Cardiac muscle cell (in vitro differentiated cells and primary cell): ENCODE data around the gene PPARA. TPM values are rescaled to one million over a fixed set of nuclear protein-coding genes. Genes with fewer than 3 reads are reported as not detected.

ENCODE experiments used
- DNase-seq, 2 donors: peaks; one replicate each; pipeline versions ENCODE4 v3.0.0 to v3.0.0-alpha.2; 2010 to 2017; ENCODE audit warnings: low read depth in 1 of 2, low spot score in 1 of 2
- H3K27ac ChIP-seq: fragments of 200-600 bp; sonication (generic); 2 replicates; pipeline ENCODE4 v1.5.1; 2016
- H3K27me3 ChIP-seq: fragments of 200-600 bp; sonication (generic); 2 replicates; pipeline ENCODE4 v1.6.0; 2016; ENCODE audit warnings: control low read depth
- H3K36me3 ChIP-seq: fragments of 200-600 bp; sonication (generic); 2 replicates; pipeline ENCODE4 v1.5.1; 2016; ENCODE audit warnings: control low read depth
- H3K4me1 ChIP-seq: fragments of 200-600 bp; sonication (generic); 2 replicates; pipeline ENCODE4 v1.8.1; 2017; ENCODE audit warnings: low read depth, mild to moderate bottlenecking, mixed run types
- H3K4me3 ChIP-seq: fragments of 200-600 bp; sonication (generic); 2 replicates; pipeline ENCODE4 v1.5.1; 2016; ENCODE audit warnings: mild to moderate bottlenecking
- H3K9me3 ChIP-seq: fragments of 200-600 bp; sonication (generic); 2 replicates; pipeline ENCODE4 v1.5.1; 2017; ENCODE audit warnings: low read depth, mild to moderate bottlenecking, control low read depth
- CTCF ChIP-seq: IDR thresholded peaks from 2 replicates; pipeline ENCODE4 v1.5.1; 2012; ENCODE audit warnings: low read depth, mild to moderate bottlenecking, low read length
- polyA plus RNA-seq: library from polyadenylated mRNA; unstranded; fragments of >200 nt; fragmentation: Nextera tagmentation; extraction: Ambion mirVana; gene quantifications from 2 replicates; pipeline ENCODE4 v1.2.1, GENCODE V29; 2016
- total RNA-seq: library from RNA; depleted of rRNA; stranded (reverse); fragments of >200 nt; gene quantifications from 2 replicates; pipeline ENCODE4 v1.2.3, GENCODE V29; 2016

The PPARA gene
- total and polyA plus RNA-seq, 2 experiments from 2014 or later = 11.8 to 25.1 TPM

GRCh38 chr22:46142548-46143490 is 7.5 kb upstream of the PPARA start:
- TF ChIP-seq CTCF = no peak

GRCh38 chr22:46143491-46144147 is 6.7 kb upstream of the PPARA start:
- no peak for DNase-seq
- no peak for TF ChIP-seq CTCF
- H3K27ac ChIP-seq = no peak overlapping the region
- H3K4me1 ChIP-seq = peaks cover 15% of the 10 kb centered on the region
- H3K9me3 ChIP-seq = no peaks in the 10 kb centered on the region
- H3K27me3 ChIP-seq = peaks cover under 1% of the 10 kb centered on the region
- no peak overlapping the region for H3K4me3 ChIP-seq
- H3K36me3 ChIP-seq = no peaks in the 10 kb centered on the region

More at GRCh38 chr22:46142548-46143490, 7.5 kb upstream of the PPARA start:
- no peak overlapping the region for H3K27ac ChIP-seq
- H3K36me3 ChIP-seq = no peaks in the 10 kb centered on the region
- H3K9me3 ChIP-seq = no peaks in the 10 kb centered on the region
- DNase-seq = no peak
- H3K4me1 ChIP-seq = peaks cover 15% of the 10 kb centered on the region
- no peaks in the 10 kb centered on the region for H3K27me3 ChIP-seq
- no peak overlapping the region for H3K4me3 ChIP-seq

DNA sequence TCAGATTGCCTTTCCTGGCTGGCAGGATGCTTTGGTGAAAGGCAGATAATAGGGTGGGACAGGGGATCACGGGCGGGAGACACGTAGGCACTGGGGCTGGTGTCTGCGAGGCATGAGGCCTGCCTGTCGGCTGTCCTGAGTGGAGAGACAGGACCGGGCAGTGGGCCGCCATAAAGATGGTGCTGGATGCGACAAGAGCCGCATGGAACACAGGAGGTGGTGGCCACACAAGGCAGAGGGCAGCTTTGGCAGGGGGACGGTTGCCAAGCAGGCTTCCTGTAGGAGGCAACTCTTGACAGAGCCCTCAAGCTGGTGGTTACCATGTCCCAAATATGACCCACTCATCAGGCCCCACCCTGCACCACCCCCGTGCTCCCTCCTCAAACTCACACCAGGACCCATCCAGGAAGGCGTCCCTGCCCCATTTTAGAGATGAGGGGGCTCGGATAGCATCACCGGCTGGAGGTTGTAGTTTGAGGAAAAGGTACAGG is 4.9 kb upstream of the PPARA start:
- no peak overlapping the region for H3K27ac ChIP-seq
- H3K4me3 ChIP-seq = no peak overlapping the region
- no peak for TF ChIP-seq CTCF
- H3K36me3 ChIP-seq = no peaks in the 10 kb centered on the region
- H3K4me1 ChIP-seq = peaks cover 2% of the 10 kb centered on the region
- H3K9me3 ChIP-seq = no peaks in the 10 kb centered on the region
- no peak for DNase-seq
- H3K27me3 ChIP-seq = peaks cover 8% of the 10 kb centered on the region

DNA sequence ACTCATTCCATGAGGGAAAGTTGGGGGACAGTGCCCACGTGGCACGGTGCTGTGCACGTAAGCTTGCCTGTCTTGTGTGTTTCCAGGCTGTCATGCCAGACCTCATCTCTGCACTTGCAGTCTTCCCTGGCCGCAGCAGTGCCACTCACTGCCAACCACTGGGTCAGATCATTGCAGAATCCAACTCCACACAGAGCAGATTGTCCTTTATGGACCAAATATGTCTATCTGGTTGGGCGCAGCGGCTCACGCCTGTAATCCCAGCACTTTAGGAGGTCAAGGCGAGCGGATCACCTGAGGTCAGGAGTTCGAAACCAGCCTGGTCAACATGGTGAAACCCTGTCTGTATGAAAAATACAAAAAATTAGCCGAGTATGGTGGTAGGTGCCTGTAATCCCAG is 4.4 kb upstream of the PPARA start:
- Histone ChIP-seq H3K4me1 (no peaks in the 10 kb centered on the region), H3K4me3 (no peak overlapping the region), H3K36me3 (no peaks in the 10 kb centered on the region), H3K27ac (no peak overlapping the region), H3K9me3 (no peaks in the 10 kb centered on the region), H3K27me3 (peaks cover 8% of the 10 kb centered on the region)
- no peak for TF ChIP-seq CTCF
- DNase-seq = no peak

- Histone ChIP-seq H3K4me3 (no peak overlapping the region), H3K36me3 (no peaks in the 10 kb centered on the region), H3K9me3 (no peaks in the 10 kb centered on the region), H3K27me3 (peaks cover 8% of the 10 kb centered on the region), H3K4me1 (peaks cover under 1% of the 10 kb centered on the region), H3K27ac (no peak overlapping the region)
- no peak for TF ChIP-seq CTCF
- no peak for DNase-seq
Measured at GRCh38 chr22:46146329-46146728, 4.0 kb upstream of the PPARA start.
